Kidney epithelial cell (primary cell): Measurements from ENCODE around the gene MSLN. TPM values are rescaled to one million over a fixed set of nuclear protein-coding genes. Genes with fewer than 3 reads are reported as not detected.
"Not testable (repeated sequence)": the region's sequence is repeated elsewhere in the genome, so short reads cannot be mapped to it uniquely, and the experiment has no call there.

Experiments used
- DNase-seq: peaks from one replicate; pipeline ENCODE4 v3.0.0-alpha.2; 2010; ENCODE audit warnings: low read depth
- H3K27me3 ChIP-seq: 2 replicates; pipeline ENCODE4 v1.6.0; 2011; ENCODE audit warnings: low read length; ENCODE audit not compliant: control insufficient read depth, insufficient read depth
- H3K36me3 ChIP-seq: 2 replicates; pipeline ENCODE4 v1.5.1; 2011; ENCODE audit warnings: low read length; ENCODE audit not compliant: control insufficient read depth, insufficient read depth
- H3K4me3 ChIP-seq: 2 replicates; pipeline ENCODE4 v1.5.1; 2011; ENCODE audit warnings: low read depth, mild to moderate bottlenecking, control low read depth, low read length
- total RNA-seq: library from RNA; depleted of rRNA; stranded (reverse); fragments of >200 nt; gene quantifications from 2 replicates; pipeline ENCODE4 v1.2.3, GENCODE V29; 2015
- TF ChIP-seq, protein P1 (sequence below): IDR thresholded peaks from 2 replicates; pipeline ENCODE4 v1.5.1; 2011; ENCODE audit warnings: mild to moderate bottlenecking, moderate library complexity, low read length, control low read depth, inconsistent platforms; ENCODE audit not compliant: insufficient read depth, poor library complexity, severe bottlenecking

MSLN gene
- total RNA-seq, 1 donor from 2014 or later = 8.6 TPM

DNA sequence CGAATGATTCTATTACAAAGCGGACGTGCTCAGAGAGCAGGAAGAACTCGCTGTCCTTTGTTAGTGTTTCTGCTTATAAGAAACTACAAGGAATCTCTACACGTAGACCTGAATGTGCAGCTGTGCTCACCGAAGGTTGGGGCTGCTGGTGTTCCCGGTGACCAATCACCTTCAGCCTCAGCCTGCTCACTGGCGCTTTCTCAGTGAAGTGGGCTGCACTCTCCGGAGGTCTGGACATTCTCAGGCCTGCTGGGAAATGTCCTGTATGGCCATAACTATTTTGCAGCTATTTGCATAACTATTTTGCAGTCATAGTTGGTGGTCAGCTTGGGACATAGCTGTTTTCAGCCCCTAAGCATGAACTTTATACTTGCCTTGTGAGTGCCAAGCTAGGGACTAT is 10.0 kb upstream of the MSLN start:
- DNase-seq = no peak
- Histone ChIP-seq H3K27me3 (no peaks in the 10 kb centered on the region), H3K4me3 (no peak overlapping the region), H3K36me3 (no peaks in the 10 kb centered on the region)
- TF ChIP-seq, protein P1, sequence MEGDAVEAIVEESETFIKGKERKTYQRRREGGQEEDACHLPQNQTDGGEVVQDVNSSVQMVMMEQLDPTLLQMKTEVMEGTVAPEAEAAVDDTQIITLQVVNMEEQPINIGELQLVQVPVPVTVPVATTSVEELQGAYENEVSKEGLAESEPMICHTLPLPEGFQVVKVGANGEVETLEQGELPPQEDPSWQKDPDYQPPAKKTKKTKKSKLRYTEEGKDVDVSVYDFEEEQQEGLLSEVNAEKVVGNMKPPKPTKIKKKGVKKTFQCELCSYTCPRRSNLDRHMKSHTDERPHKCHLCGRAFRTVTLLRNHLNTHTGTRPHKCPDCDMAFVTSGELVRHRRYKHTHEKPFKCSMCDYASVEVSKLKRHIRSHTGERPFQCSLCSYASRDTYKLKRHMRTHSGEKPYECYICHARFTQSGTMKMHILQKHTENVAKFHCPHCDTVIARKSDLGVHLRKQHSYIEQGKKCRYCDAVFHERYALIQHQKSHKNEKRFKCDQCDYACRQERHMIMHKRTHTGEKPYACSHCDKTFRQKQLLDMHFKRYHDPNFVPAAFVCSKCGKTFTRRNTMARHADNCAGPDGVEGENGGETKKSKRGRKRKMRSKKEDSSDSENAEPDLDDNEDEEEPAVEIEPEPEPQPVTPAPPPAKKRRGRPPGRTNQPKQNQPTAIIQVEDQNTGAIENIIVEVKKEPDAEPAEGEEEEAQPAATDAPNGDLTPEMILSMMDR = no peak

DNA sequence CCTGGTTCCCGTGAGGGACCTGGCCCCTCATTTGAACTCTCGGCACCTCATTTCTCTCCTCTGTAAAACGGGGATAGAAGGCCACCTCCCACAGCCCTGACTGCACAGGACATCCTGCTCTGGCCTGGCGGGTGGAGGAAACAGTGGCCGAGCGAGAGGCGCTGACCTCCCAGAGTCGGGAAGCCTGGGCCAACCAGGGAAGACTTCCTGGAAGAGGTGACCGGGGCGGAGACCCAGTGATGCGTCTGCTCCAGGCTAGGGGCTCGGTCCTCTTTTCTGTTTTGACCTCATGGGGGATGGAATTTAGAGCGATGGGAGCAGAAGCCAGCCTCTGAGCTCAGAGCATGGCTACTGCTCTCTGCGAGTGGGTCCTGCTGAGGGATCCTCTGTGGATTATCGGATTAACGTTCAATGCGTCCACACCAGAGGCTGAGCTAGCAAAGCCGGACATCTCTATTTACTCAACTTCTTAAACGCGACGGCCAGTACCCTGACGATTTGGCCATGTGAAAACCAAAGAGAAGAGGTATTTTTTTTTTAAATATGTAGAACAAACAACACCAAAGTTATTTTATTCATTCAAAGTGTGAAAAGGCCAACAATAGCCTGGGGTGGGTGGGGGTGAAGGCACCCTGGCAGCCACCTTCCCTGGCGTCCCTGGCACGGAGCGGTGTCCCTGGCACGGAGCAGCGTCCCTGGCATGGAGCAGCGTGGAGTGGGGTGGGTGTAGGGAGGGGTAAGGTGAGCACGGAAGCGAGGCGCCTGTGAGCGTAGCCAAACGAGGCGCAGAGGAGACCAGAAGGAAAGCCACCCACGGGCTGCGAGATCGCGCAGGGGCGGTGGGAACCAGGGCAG is 9.2 kb upstream of the MSLN start:
- Histone ChIP-seq H3K4me3 (no peak overlapping the region), H3K27me3 (no peaks in the 10 kb centered on the region), H3K36me3 (no peaks in the 10 kb centered on the region)
- TF ChIP-seq, protein P1 = no peak
- no peak for DNase-seq

DNA sequence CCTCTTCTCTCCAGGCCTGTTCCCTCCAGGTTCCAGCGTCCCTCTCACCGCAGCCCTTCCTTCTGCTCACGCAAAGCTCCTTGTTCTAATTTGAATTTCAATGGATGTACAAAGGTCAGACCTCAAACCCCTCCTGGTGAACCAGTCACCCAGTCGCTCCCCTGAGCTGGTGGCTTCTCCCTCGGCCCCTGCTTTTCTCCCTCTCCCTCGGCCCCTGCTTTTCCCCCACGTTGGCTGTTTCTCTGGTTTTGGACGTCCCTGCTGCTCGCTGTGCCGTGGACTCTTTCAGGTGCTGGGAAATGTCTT is 8.6 kb upstream of the MSLN start:
- TF ChIP-seq, protein P1 = no peak
- Histone ChIP-seq H3K27me3 (no peaks in the 10 kb centered on the region), H3K4me3 (no peak overlapping the region), H3K36me3 (no peaks in the 10 kb centered on the region)
- DNase-seq = no peak

DNA sequence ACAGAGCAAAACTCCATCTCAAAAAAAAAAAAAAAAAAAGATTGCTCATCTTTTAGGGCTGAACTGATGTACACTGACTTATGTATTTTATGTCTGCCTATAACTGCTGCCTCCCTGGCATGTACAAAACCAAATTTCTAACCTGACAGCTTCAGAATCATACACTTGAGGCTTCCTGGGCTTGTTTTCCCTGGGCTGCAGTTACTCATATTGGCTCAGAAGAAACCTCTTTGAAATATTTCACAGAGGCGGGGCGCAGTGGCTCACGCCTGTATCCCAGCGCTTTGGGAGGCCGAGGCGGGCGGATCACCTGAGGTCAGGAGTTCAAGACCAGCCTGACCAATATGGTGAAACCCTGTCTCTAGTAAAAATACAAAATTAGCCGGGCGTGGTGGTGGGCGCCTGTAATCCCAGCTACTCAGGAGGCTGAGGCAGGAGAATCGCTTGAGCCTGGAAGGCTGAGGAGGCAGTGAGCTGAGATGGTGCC is 6.4 kb upstream of the MSLN start:
- H3K4me3 ChIP-seq, DNase-seq, H3K27me3 ChIP-seq, H3K36me3 ChIP-seq: not testable (repeated sequence)

DNA sequence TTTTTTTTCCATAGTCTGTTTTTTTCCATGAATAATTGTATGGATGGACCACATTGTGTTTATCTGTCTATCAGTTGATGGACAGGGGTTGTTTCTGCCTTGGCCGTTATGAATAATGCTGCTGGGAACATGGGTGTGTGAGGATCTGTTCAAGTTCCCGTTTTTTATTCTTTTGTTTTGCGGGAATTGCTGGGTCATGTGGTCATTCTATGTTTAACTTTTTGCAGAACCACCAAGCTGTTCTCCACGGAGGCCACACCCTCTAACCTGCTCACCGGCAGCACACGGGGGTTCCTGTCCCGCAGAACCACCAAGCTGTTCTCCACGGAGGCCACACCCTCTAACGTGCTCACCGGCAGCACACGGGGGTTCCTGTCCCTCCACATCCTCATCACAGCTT is 5.9 kb upstream of the MSLN start:
- TF ChIP-seq, protein P1 = no peak
- Histone ChIP-seq H3K4me3 (no peak overlapping the region), H3K27me3 (no peaks in the 10 kb centered on the region), H3K36me3 (no peaks in the 10 kb centered on the region)
- no peak for DNase-seq

DNA sequence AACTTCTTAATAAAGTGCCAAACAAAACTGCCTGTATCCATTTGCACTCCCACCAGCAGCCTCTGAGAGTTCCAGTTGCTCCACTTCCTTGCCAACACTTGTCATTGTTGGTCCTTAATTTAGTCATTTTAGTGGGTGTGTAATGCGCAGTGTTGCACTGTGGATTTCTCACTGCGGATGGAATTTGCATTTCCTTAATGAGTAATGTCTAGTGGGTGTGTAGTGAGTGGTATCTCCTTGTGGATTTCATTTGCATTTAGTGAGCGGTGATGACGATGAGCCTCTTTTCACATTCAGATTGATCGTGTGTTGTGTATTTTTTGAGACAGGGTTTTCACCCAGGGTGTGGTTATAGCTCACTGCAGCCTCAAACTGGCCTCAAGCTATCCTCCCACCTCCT is 4.1 kb upstream of the MSLN start:
- Histone ChIP-seq H3K27me3 (no peaks in the 10 kb centered on the region), H3K36me3 (no peaks in the 10 kb centered on the region), H3K4me3 (no peak overlapping the region)
- no peak for DNase-seq
- TF ChIP-seq, protein P1 = no peak
